Measurements from ENCODE around the gene RPL19.

The RPL19 gene

GRCh38 chr17:39222866-39223834 is 23.1 kb downstream of the RPL19 start:
- DNase-seq (ENCODE audit: extremely low read depth in 1 of 2, low read depth in 1 of 2): no peak

GRCh38 chr17:39223907-39224777 is 24.1 kb downstream of the RPL19 start:
- no peak for DNase-seq (ENCODE audit: extremely low read depth in 1 of 2, low read depth in 1 of 2)

DNA sequence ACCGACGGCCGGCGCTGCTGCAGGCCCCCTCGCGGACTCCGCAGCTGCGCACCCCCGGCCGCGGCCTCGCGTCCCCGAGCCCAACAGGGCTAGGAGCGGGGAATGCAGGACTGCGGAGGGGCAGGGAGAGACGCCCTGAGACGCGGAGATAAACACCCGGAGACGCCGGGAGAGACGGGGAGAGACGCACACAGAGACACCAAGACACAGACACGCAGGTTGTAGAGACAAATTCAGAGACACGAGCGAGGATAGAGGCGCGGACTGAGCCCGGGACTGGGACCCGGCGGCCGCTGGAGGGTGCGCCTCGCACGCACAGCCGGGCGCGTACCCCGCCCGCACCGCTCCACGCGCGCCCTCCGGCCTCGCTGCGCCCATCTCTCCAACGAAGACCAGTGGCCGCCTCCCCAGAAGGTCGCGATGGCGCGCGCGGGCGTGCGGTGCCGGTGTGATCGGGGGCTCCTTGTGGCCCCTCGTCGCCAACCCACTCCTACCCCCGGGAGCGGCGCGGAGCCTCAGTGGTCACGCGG is 24.8 kb downstream of the RPL19 start:
- no peak for DNase-seq (ENCODE audit: extremely low read depth in 1 of 2, low read depth in 1 of 2)

DNA sequence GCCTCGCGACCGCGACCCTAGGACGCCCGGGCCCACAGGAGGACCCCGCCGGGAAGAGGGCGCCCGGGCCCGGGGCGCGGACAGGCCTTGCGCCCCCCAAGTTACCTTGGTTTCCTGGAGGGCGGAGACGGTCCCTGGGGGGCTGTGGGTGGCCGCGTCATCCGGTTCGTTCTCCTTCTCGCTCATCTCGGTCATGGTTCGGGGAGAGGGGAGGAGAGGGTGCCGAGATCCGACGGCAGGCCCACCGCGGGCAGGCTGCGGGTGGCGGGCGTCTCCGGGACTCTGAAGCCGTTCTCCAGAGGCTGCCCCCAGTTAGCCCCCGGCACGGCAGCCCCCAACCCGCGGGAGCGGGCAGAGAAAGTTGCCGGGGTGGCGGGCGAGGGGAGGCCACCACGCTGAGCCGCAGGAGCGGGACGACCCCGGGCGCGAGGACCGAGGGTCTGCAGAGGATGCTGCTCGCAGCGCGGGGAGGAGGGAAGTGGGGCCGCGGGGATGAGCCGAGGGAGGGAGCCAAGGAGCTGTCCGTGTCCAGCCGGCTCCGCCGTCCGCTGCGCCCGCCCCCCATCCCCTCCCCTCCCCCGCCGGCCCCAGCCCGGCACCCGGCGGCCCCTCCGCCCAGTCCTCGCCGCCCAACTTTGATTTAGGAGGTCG is 25.4 kb downstream of the RPL19 start, which contains the start of gene STAC2:
STAC2 (minus strand) TSS at position 638 of the 651 bp plus-strand sequence; CDS start at position 195, 443 bp downstream.
- DNase-seq (ENCODE audit: extremely low read depth in 1 of 2, low read depth in 1 of 2): no peak

DNA sequence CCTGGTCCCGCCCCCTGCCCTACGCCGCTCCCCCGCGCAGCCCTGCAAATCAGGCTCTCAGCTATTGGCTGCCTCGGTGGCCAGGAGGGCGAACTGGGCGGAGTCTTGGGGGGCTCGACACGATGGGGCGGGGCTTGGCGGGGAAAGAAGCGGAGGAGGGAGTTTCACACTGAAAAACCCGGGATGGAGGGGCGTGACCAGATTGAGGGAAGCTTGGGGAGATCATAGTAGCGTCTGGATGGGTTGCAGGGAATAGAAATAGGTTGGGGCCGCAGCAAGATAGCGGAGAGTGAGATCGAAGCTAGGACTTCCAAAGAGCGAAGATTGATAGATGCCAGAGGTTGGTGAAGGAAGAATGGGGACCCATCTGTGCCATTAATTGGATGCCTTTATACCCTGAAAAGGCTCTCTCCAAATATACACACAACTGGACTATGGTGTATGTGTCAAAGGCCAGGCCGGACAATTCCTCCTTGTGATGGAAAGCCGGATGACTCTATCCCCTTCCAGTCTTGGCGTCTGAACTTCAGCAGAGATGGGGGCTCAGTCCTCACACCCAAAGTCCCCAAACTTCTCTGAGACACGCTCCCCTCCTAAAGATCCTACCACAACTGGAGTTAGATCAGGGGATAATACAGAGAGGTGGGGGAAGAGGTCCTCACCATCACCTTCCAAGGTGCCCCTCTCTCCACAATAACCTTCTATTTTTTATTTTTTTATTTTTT is 26.0 kb downstream of the RPL19 start:
- DNase-seq (ENCODE audit: extremely low read depth in 1 of 2, low read depth in 1 of 2): peak in 1 of 2 donors; percentile 59

- DNase-seq (ENCODE audit: extremely low read depth in 1 of 2, low read depth in 1 of 2): no peak
These were observed 27.4 kb downstream of the RPL19 start for GRCh38 chr17:39227364-39227919.

GRCh38 chr17:39229274-39229913 is 29.3 kb downstream of the RPL19 start:
- no peak for DNase-seq (ENCODE audit: extremely low read depth in 1 of 2, low read depth in 1 of 2)

DNA sequence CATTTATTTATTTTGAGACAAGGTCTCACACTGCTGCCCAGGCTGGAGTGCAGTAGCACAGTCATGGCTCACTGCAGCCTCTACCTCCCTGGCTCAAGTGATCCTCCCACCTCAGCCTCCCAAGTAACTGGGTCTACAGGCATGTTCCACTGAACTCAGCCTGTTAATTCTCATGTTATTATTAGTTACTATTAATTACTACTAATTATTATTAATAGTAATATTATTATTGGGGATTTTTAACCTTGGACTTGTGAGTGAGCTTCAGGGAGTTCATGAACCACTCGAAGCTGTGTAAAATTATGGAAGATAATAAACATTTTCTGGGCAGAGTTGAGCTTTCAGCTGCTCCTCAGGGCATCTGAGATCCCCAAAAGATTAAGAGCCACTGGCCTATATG is 30.3 kb downstream of the RPL19 start:
- no peak for DNase-seq (ENCODE audit: extremely low read depth in 1 of 2, low read depth in 1 of 2)

GRCh38 chr17:39231091-39231561 is 31.0 kb downstream of the RPL19 start:
- no peak for DNase-seq (ENCODE audit: extremely low read depth in 1 of 2, low read depth in 1 of 2)

GRCh38 chr17:39231591-39232551 is 31.8 kb downstream of the RPL19 start:
- peak; percentile 23 to 44 for DNase-seq (ENCODE audit: extremely low read depth in 1 of 2, low read depth in 1 of 2)

GRCh38 chr17:39235555-39236449 is 35.7 kb downstream of the RPL19 start:
- peak in 1 of 2 donors; percentile 35 for DNase-seq (ENCODE audit: extremely low read depth in 1 of 2, low read depth in 1 of 2)

GRCh38 chr17:39236450-39236927 is 36.4 kb downstream of the RPL19 start:
- no peak for DNase-seq (ENCODE audit: extremely low read depth in 1 of 2, low read depth in 1 of 2)

DNA sequence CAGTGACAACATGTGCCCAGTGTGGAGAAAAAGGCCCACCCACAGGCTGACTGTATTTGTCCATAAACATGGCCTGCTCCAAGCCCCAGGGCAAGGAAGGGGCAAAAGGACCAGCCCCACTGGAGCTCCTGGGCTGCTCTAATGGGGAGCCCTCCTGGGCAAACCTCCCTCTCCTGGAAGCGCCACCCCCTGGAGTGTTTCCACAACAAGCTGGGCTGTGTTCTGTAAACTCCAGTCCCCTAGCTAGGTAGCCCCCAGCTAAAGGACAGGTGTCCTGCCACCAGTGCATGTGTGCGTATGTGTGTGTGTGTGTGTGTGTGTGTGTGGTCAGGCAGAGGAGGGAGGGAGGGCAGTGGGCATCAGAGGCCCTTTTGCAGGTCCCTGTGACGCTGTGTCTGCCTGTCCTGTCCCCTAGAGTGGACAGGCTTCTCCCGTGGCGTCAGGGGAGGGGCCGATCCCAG is 36.9 kb downstream of the RPL19 start:
- no peak for DNase-seq (ENCODE audit: extremely low read depth in 1 of 2, low read depth in 1 of 2)

- DNase-seq (ENCODE audit: extremely low read depth in 1 of 2, low read depth in 1 of 2): no peak
These were observed 37.5 kb downstream of the RPL19 start for GRCh38 chr17:39237586-39237985.

- peak in 1 of 2 donors; percentile 61 for DNase-seq (ENCODE audit: extremely low read depth in 1 of 2, low read depth in 1 of 2)
These were observed 38.4 kb downstream of the RPL19 start for GRCh38 chr17:39238311-39238972.

Measured in stimulated activated CD8-positive, alpha-beta memory T cell treated with anti-CD3 and anti-CD28 coated beads, Interleukin-7, amount 100 ng/mL, for 48 hours (primary cell).